HCEC 1CT (cell line): ENCODE measurements around the gene NF2.
A peak's percentile ranks its signal among the peaks of the same experiment; 100 is the strongest.

Experiments used
- DNase-seq: peaks from one replicate; pipeline ENCODE4 v3.0.0-alpha.2; 2017

Gene NF2

GRCh38 chr22:29633514-29634312, 30.3 kb downstream of the NF2 start:
- no peak for DNase-seq

- DNase-seq, result no peak
These were observed 31.4 kb downstream of the NF2 start for GRCh38 chr22:29634847-29635246.

- DNase-seq, result peak; percentile 72
These were observed 32.4 kb downstream of the NF2 start for GRCh38 chr22:29635734-29636357.

GRCh38 chr22:29636751-29637150, 33.3 kb downstream of the NF2 start:
- no peak for DNase-seq

GRCh38 chr22:29637181-29637580, 33.7 kb downstream of the NF2 start:
- no peak for DNase-seq

GRCh38 chr22:29638678-29639077, 35.2 kb downstream of the NF2 start:
- no peak for DNase-seq

- DNase-seq, result no peak
These were observed 35.7 kb downstream of the NF2 start for GRCh38 chr22:29639096-29639495.

- no peak for DNase-seq
These were observed 37.7 kb downstream of the NF2 start for GRCh38 chr22:29641042-29641699.

- no peak for DNase-seq
These were observed 38.4 kb downstream of the NF2 start for GRCh38 chr22:29641700-29642330.

GRCh38 chr22:29642694-29643093, 39.3 kb downstream of the NF2 start:
- DNase-seq, result no peak

GRCh38 chr22:29647954-29648737, 44.7 kb downstream of the NF2 start:
- no peak for DNase-seq

GRCh38 chr22:29650370-29650769, 46.9 kb downstream of the NF2 start:
- DNase-seq, result no peak

- no peak for DNase-seq
These were observed 48.2 kb downstream of the NF2 start for GRCh38 chr22:29651652-29652051.

GRCh38 chr22:29654420-29654819, 51.0 kb downstream of the NF2 start:
- DNase-seq, result no peak

- DNase-seq, result no peak
These were observed 51.4 kb downstream of the NF2 start for GRCh38 chr22:29654882-29655281.

GRCh38 chr22:29658176-29658575, 54.7 kb downstream of the NF2 start:
- no peak for DNase-seq

GRCh38 chr22:29660021-29660420, 56.6 kb downstream of the NF2 start:
- no peak for DNase-seq

- peak; percentile 5 for DNase-seq
These were observed 57.9 kb downstream of the NF2 start for GRCh38 chr22:29661336-29661735.

- no peak for DNase-seq
These were observed 59.9 kb downstream of the NF2 start for GRCh38 chr22:29663180-29663821.

- no peak for DNase-seq
These were observed 62.1 kb downstream of the NF2 start for GRCh38 chr22:29665486-29665885.

- no peak for DNase-seq
These were observed 65.2 kb downstream of the NF2 start for GRCh38 chr22:29668673-29669072.

GRCh38 chr22:29670626-29671025, 67.2 kb downstream of the NF2 start:
- DNase-seq, result no peak
